HS-5 (cell line): ENCODE results near the gene CLECL1.

Source experiments
- DNase-seq: peaks from one replicate; pipeline ENCODE4 v3.0.0-alpha.2; 2012; ENCODE audit warnings: low read depth

CLECL1 gene

DNA sequence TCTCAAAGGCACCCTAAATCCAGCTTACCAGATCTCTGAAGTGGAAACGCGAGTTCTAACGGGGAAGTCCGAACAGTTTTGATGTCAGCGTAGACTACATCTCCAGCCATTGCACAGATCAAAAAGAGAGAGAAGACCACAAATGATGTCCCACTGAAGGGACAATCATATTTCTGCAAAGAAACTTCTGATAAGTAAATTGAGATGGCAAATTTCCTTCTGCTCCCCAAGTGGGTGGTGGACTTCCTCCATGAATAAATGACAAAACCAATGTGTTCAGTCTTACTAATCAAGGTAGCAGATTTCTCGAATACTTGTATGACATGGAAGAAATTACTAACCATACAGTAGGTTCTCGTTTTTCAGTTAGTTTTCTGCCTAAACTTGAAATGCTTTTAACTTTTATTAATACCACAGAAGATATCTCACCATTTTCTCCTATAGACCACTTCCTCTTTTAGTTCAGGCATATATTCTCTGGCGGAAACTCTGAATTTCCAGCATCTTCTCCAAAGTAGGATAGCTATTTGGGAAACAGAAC lies at the start of gene CLECL1:
TSS of gene CLECL1 (minus strand) at position 177 of the 541 bp plus-strand sequence.
- DNase-seq: no peak

DNA sequence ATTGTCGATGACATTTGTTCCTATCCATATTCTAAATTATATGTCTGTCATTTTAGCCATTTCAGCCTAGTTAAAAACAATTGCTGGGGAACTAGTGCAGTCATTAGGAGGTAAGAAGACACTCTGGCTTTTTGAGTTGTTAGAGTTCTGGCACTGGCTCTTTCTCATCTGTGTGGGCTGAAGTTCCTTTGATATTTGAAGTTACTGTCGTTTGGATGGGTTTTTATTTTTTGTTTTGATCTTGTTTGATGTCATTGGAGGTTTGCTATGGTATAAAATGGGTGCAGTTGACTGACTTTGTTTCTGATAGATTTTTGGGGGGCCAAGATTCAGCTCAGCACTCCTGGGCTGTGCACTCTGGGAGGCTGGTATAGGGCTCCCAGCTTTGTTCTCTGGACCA lies 48.5 kb upstream of the CLECL1 start:
- no peak for DNase-seq

DNA sequence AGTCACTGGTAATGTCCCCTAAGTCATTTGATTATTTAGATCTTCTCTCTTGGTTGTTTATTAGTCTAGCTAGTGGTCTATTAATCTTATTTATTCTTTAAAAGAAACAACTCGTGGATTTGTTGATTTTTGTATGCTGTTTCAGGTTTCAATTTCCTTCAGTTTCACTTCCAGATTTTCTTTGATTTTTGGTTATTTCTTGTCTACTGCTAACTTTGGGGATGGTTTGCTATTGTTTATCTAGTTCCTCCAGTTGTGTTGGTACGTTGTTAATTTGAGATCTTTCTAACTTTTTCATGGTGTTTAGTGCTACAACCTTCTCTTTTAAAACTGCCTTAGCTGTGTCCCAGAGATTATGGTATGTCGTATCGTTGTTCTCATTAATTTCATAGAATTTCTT lies 46.3 kb upstream of the CLECL1 start:
- DNase-seq: no peak

DNA sequence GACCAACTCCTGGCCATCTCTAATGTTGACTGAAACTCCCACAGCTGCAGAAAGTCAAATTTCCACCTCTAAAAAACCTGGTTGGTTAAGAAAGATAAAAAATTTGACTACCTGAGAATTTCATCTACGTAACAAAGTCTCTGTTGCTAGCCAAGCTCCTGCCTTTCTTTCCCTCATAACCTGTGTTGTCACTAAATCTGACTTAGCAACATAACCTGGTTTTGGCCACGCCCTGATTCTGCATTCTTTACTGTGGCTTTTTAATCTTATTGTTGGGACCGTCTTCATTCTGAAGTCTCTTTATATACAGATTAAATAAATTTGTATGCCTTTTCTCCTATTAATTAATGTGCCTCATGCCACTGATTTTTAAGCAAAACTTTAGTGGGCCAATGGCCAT lies 43.9 kb upstream of the CLECL1 start:
- no peak for DNase-seq

DNA sequence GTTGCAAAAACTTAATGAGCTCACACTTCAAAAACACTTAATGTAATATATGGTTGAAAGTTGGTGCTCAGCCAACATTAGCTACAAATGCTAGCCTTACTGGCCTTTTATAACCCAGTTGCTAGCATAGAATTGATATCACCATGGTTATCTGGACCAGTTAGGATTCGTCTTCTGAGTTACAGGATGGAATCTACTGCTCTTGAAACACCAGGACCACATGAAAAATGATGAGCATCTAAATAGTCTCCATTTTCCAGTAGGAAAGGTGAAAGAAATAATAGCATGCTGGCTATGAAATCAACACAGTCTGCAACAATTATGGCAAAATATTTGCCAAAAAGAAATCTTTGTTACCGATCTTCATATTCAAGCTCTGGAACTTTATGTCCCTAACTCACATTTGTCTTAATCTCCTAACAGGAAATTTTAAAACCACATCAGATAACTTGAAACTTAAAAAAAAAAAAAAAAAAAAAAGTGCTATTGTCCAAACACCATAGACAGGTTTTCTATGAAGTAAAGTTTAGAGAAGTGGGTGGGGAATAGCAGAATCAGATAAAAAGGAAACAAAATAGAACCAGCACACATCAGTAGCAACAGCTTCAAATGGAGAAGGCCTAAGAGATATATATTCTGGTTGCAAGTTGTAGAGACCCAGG lies 40.5 kb upstream of the CLECL1 start:
- no peak for DNase-seq

DNA sequence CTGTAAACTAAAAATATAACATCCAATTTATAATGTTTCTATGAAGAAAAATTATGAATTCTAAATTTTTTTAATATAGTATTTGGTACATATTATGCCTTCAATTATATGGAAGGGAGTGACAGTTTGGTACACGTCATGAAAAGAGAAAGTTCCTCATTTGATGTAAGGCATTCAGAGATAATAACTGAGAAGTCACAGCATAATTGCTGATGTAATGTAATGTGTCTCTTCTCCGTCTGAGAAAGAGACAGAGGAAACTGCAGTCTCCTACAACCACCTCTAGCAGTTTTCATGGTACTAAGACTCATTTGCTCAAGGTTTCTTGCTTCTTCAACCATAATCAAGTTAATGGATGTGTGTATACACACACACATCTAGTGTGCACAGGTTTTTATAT lies 30.1 kb upstream of the CLECL1 start:
- no peak for DNase-seq

GRCh38 chr12:9762369-9762768 lies 29.5 kb upstream of the CLECL1 start:
- no peak for DNase-seq

GRCh38 chr12:9761419-9761781 lies 28.5 kb upstream of the CLECL1 start:
- DNase-seq: no peak

- DNase-seq: no peak
Measured at GRCh38 chr12:9760699-9761418, 28.0 kb upstream of the CLECL1 start, which contains the start of gene CD69. TSS of gene CD69 (minus strand) at chr12:9760901. CDS start at chr12:9760820, 81 bp downstream.

- DNase-seq: no peak
Measured at GRCh38 chr12:9760120-9760519, 27.2 kb upstream of the CLECL1 start.

GRCh38 chr12:9759694-9760093 lies 26.8 kb upstream of the CLECL1 start:
- DNase-seq: no peak

- no peak for DNase-seq
Measured at GRCh38 chr12:9758119-9758518, 25.2 kb upstream of the CLECL1 start.

DNA sequence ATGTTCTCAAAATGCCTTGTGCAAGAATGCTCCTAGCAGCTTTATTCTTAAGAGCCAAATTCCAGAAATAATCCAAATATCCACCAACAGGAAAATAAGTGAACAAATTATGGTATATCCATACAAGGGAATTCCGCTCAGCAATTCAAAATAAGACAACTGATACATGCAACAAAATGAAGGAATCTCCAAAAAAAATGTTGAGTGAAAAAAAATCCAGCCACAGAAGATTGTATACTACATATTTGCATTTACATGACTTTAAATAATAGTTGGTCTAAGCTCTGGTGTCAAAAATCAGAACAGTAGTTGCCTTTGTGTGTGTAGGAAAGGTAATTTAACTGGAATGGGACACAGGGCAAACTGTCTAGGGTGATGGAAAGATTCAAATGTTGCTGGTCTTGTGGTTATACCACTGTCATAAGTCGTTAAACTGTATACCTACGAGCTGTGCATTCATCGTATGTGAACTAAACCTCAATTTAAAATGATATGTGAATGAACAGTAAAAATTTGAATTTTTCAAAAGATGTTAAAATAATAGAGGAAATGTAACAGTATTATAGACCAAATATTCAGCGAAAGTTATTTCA lies 24.6 kb upstream of the CLECL1 start:
- no peak for DNase-seq

GRCh38 chr12:9756706-9757105 lies 23.8 kb upstream of the CLECL1 start:
- no peak for DNase-seq

DNA sequence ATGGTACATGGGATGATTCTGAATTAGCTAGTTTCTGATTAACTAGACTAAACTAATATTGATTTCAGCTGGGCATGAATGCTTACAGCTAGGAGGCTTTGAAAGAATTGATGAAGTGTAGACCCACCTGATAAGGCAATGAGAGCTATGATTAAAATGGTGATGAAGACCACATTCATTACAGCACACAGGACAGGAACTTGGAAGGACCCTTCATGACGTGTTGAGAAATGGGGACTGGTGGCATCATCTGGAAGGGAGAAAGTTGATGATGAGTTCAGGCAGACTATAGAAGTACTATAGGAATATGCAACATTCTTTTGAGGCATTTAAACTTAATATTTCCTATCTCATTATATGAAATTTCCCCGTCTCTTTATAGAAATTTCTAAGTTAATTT lies 23.3 kb upstream of the CLECL1 start:
- no peak for DNase-seq

GRCh38 chr12:9755567-9755966 lies 22.7 kb upstream of the CLECL1 start:
- DNase-seq: no peak

GRCh38 chr12:9755035-9755434 lies 22.1 kb upstream of the CLECL1 start:
- no peak for DNase-seq

- no peak for DNase-seq
Measured at GRCh38 chr12:9754099-9754927, 21.4 kb upstream of the CLECL1 start.

DNA sequence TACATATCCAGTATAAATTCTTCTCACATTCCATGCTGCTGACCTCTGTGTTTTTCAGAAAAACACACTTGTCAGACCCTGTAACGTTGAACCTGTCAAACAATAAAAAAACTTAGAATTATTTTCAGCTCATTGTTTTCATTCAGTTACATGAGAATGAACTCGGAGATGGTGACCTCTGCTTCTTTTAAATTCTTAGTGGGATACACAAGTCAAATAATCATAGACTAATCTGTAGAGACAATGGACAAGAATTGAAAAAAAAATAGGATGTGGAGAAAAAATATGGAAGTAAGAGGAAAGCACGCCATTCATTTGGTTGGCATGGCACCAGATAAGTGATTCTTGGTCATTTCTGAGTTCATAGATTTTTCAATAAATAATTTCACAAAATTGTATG lies 20.6 kb upstream of the CLECL1 start:
- DNase-seq: no peak

DNA sequence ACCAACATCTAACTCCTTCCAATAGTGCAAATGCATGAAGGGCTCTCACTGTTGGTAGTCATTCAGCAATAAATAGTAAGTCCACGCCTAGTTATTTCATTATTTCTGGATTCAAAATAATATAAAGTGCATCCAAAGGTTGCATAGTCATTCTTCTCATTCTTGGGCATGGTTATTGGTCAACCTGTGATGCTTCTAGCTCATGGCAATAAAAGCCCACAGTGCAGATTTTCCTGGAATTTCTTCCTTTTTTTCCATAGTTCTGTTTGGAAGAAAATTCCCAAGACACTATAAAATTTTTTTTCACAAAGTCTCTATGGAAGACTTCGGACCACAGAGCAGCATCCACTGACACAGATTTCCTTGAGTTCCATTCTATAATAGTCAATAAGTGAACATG lies 20.2 kb upstream of the CLECL1 start:
- no peak for DNase-seq

DNA sequence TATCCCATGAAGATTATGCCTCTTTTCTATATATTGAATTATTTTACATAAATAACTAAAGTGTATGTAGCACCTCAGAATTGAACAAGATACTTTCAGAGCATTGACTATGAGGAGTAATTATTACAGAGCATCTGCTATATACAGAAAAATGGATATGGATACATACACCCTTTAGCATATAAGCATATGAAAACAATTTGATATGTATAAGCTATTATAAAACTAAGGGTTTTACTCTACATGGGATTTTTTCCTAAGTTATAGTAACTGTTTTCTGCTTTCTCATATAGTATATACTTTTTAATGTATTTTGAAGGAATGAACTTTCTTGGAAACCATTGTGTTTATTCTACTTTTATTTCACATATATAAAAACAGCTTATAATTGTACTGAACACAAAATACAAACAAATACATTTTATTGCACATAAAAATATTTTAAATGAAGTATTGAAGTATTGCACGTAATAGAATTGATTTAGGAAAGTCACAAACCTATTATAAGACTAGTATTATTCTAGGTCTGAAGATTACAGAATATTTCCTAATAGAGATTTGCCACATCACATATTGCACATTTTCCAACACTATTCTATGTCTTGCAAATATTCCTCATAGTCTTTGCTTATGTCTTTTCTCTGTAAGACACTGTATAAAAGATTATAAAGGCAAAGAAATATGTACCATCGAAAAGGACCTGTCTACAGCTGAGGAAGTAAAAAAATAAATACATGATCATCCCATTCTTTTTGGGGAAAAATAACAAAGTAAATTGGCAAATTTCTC lies 19.4 kb upstream of the CLECL1 start:
- DNase-seq: no peak
